GM18526 (cell line): ENCODE measurements around the gene LUC7L.
"Not testable (repeated sequence)": the region's sequence is repeated elsewhere in the genome, so short reads cannot be mapped to it uniquely, and the experiment has no call there.

ENCODE experiments used
- POLR2A ChIP-seq: IDR thresholded peaks from 3 replicates; pipeline ENCODE4 v1.6.1; 2011; ENCODE audit not compliant: insufficient read length; ENCODE audit errors: extremely low read depth

The LUC7L gene

GRCh38 chr16:177394-177822, 51.8 kb downstream of the LUC7L start:
- no peak for TF ChIP-seq POLR2A

DNA sequence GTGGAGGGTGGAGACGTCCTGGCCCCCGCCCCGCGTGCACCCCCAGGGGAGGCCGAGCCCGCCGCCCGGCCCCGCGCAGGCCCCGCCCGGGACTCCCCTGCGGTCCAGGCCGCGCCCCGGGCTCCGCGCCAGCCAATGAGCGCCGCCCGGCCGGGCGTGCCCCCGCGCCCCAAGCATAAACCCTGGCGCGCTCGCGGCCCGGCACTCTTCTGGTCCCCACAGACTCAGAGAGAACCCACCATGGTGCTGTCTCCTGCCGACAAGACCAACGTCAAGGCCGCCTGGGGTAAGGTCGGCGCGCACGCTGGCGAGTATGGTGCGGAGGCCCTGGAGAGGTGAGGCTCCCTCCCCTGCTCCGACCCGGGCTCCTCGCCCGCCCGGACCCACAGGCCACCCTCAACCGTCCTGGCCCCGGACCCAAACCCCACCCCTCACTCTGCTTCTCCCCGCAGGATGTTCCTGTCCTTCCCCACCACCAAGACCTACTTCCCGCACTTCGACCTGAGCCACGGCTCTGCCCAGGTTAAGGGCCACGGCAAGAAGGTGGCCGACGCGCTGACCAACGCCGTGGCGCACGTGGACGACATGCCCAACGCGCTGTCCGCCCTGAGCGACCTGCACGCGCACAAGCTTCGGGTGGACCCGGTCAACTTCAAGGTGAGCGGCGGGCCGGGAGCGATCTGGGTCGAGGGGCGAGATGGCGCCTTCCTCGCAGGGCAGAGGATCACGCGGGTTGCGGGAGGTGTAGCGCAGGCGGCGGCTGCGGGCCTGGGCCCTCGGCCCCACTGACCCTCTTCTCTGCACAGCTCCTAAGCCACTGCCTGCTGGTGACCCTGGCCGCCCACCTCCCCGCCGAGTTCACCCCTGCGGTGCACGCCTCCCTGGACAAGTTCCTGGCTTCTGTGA, 52.5 kb downstream of the LUC7L start, which contains the start of gene HBA1:
Gene HBA1 (plus strand): TSS at position 204 of the 906 bp plus-strand sequence. CDS start 37 bp downstream, at position 241.
- TF ChIP-seq POLR2A: not testable (repeated sequence)

- no peak for TF ChIP-seq POLR2A
Observed at GRCh38 chr16:175011-175949, 54.0 kb downstream of the LUC7L start.

GRCh38 chr16:172374-172941, 56.8 kb downstream of the LUC7L start, which contains the start of gene HBA2:
TSS of gene HBA2 (plus strand) at chr16:172876. CDS start at chr16:172913, 37 bp downstream.
- not testable (repeated sequence) for TF ChIP-seq POLR2A

GRCh38 chr16:170788-171187, 58.5 kb downstream of the LUC7L start:
- TF ChIP-seq POLR2A: no peak

- no peak for TF ChIP-seq POLR2A
Observed at GRCh38 chr16:169014-169413, 60.2 kb downstream of the LUC7L start.

DNA sequence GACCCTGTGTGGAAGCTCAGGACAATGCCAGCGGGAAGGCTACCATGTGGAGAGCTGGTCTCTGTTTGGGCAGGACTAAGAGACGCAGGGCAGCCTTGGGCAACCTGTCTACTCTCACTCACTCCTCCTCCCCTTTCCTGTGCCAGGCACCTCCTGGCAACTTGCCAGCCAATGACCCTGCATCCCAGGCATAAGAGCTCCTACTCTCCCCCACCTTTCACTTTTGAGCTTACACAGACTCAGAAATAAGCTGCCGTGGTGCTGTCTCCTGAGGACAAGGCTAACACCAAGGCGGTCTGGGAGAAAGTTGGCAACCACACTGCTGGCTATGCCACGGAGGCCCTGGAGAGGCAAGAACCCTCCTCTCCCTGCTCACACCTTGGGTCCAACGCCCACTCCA, 60.8 kb downstream of the LUC7L start:
- TF ChIP-seq POLR2A: no peak

- TF ChIP-seq POLR2A: no peak
Observed at GRCh38 chr16:167122-167690, 62.0 kb downstream of the LUC7L start.

GRCh38 chr16:166375-167121, 62.7 kb downstream of the LUC7L start:
- TF ChIP-seq POLR2A: no peak

DNA sequence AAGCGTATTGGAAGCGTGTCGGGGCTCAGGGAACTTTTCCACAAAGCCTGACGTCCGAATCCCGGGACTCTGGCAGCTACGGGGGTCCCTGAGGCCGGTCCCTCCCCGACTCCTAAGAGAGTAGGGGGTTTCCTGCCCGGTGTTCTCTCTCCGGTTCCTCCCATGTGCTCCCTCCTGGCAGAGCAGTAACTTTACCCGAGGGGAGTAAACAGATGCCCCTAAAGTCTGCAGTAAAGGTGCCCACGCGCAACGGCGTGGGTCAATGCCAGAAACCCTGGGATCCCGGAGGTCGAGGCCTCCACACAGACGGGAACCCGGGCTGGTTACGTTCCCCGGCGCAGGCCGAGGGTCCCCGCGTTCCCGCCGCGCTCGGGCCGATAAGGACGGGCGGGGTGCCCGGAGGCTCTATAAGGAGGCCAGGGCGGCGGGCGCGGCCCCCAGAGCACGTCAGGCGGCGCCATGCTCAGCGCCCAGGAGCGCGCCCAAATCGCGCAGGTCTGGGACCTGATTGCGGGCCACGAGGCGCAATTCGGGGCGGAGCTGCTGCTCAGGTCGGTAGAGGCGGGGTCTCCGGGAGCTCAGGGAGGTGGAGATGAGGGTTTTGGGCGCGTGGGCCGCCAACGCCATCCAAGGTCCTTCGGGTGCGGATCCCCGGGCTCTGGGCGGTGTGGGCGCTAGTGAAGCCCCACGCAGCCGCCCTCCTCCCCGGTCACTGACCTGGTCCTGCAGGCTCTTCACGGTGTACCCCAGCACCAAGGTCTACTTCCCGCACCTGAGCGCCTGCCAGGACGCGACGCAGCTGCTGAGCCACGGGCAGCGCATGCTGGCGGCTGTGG, 63.5 kb downstream of the LUC7L start, which contains the start of gene HBM:
Gene HBM (plus strand): TSS at position 440 of the 836 bp plus-strand sequence. CDS start 20 bp downstream, at position 460.
- TF ChIP-seq POLR2A: no peak

- no peak for TF ChIP-seq POLR2A
Observed at GRCh38 chr16:164827-165538, 64.3 kb downstream of the LUC7L start.

DNA sequence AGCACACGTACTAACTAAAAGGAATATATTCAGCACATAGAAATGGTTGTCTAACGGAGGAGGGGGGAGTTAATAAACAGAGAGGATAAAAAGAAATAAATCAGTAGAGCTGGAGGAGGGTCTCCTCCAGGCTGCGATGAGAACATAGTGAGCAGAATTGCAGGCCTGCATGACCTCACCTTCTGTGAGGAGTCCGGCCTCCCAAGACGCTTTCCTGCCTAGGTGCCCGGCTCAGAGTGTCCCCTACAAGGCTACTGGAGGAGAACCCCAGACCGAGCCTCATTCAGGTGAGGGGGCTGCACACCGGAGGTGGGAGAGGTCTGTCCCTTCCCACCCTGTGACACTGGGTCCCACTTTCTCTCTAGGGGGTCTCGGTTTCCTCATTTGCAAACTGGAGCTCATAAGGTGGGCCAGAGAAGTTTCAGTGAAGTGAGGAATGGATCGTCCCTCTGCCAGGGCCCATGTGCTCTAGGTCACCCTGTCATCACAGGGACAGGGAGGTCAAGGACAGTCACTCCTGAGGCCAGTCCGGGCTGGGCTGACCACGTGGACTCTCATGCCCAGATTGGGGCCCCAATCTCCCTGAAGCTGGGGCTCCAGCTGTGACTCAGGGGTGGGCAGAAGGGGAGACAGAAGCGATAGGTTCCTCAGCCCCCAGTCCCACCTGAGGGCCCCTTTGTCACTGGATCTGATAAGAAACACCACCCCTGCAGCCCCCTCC, 66.8 kb downstream of the LUC7L start:
- no peak for TF ChIP-seq POLR2A

- no peak for TF ChIP-seq POLR2A
Observed at GRCh38 chr16:160691-161190, 68.5 kb downstream of the LUC7L start.
